Lower leg skin (tissue), 4 donors: ENCODE measurements around the gene STXBP6. TPM values are rescaled to one million over a fixed set of nuclear protein-coding genes. Genes with fewer than 3 reads are reported as not detected.

ENCODE experiments used
- DNase-seq, 2 donors: peaks; one replicate each; pipeline ENCODE4 v3.0.0-alpha.2; 2019; ENCODE audit warnings: low spot score in 2 of 2
- H3K4me3 ChIP-seq: fragments of 200-600 bp; sonication (generic); 2 replicates; pipeline ENCODE4 v1.5.1; 2017; ENCODE audit warnings: mild to moderate bottlenecking, low read depth; ENCODE audit not compliant: poor library complexity, severe bottlenecking
- POLR2A ChIP-seq, 2 donors: fragments of 450-650 bp; IDR thresholded peaks; one replicate each; pipeline ENCODE4 v1.6.1; 2016 to 2017; ENCODE audit warnings: antibody characterized with exemption in 2 of 2, mild to moderate bottlenecking in 1 of 2, moderate library complexity in 1 of 2
- WGBS, 2 donors: methylation state at CpG; one replicate each; pipeline ENCODE4 v1.1.5; 2018; 5-methylcytosine and 5-hydroxymethylcytosine counted together
- intact Hi-C: fragments of 100-400 bp; cut with DNase I; formaldehyde crosslinking; loops from one replicate; pipeline ENCODE4 v1.15.0; 2023; ENCODE audit warnings: low total_unique reads
- total RNA-seq, 4 donors: library from RNA; depleted of rRNA; stranded (reverse); fragments of >200 nt; gene quantifications; one replicate each; pipeline ENCODE4 v1.1.0, GENCODE V29; 2016
- TF ChIP-seq, protein P1 (sequence below), 3 donors: fragments of 450-650 bp; IDR thresholded peaks; one replicate each; pipeline ENCODE4 v1.5.1; 2016; ENCODE audit warnings: antibody characterized with exemption in 3 of 3, mild to moderate bottlenecking in 3 of 3, moderate library complexity in 2 of 3

STXBP6 gene
- total RNA-seq, 4 donors from 2014 or later, result 24.6 to 49.3 (median 36.9) TPM

DNA sequence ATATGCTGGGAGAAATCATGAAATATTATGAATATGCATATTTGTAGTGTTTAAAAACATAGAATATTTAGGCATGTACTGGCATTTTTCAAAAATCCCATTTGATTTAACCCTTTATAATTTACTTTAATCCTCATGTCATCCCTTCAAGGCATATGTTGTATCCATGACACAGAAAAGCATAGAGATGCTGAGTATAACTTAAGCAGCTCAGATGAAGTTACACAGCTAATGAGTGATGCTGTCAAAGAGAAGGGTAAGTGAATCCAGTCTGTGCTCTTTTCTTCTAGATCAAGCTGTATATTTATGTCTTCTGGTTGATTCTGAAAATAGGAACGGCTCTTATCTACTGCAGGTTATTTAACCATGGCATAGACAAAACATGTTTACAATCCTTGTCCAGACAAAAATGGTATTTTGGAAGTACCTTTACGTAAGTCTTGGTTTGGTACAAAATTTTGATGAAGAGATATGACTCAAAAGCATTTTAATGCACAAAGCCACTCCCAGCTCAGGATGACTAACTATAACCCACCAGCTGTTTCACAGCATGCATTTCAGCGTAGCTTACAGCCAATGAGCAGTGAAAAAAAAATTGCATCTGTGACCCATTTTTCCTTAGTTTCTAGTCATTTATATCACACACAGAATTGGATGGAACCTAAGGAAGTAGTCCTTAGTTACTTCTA is 201.7 kb downstream of the STXBP6 start:
- intact Hi-C loops, result no loop called here
- no peak for DNase-seq
- TF ChIP-seq POLR2A (IDR thresholded peaks at IDR 0.05), result no peak
- TF ChIP-seq, protein P1, sequence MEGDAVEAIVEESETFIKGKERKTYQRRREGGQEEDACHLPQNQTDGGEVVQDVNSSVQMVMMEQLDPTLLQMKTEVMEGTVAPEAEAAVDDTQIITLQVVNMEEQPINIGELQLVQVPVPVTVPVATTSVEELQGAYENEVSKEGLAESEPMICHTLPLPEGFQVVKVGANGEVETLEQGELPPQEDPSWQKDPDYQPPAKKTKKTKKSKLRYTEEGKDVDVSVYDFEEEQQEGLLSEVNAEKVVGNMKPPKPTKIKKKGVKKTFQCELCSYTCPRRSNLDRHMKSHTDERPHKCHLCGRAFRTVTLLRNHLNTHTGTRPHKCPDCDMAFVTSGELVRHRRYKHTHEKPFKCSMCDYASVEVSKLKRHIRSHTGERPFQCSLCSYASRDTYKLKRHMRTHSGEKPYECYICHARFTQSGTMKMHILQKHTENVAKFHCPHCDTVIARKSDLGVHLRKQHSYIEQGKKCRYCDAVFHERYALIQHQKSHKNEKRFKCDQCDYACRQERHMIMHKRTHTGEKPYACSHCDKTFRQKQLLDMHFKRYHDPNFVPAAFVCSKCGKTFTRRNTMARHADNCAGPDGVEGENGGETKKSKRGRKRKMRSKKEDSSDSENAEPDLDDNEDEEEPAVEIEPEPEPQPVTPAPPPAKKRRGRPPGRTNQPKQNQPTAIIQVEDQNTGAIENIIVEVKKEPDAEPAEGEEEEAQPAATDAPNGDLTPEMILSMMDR (IDR thresholded peaks at IDR 0.05), result no peak
- no peak overlapping the region for H3K4me3 ChIP-seq
- WGBS, 2 donors, result 49 to 50% methylated on average over 3 of the region's 3 CpGs

DNA sequence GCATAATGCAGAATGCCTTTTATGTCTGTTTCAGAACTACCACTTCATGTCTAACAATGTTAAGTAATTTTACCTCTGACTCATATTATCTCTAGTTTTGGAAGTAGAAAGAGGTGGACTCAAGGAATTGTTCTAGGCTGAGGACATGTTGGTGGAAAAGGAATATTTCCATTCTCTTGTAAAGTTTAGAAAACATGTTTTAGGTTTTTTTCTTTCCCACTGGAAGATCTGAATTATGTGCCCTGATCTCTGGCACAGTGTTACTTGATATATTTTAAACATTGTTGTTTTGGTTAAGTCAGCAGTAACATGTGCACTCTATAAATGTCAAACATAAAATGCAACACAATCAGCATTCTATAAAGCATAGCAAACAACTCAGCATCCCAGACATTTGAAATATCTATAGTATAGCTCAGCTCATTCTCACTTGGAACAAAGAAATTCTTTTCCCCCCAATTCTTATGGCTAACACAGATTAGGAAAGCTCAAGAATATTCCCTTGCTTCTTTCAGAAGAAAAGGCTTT is 202.3 kb downstream of the STXBP6 start:
- intact Hi-C loops, result no loop called here
- H3K4me3 ChIP-seq, result no peak overlapping the region
- TF ChIP-seq, protein P1 (IDR thresholded peaks at IDR 0.05), result no peak
- TF ChIP-seq POLR2A (IDR thresholded peaks at IDR 0.05), result no peak
- no peak for DNase-seq

DNA sequence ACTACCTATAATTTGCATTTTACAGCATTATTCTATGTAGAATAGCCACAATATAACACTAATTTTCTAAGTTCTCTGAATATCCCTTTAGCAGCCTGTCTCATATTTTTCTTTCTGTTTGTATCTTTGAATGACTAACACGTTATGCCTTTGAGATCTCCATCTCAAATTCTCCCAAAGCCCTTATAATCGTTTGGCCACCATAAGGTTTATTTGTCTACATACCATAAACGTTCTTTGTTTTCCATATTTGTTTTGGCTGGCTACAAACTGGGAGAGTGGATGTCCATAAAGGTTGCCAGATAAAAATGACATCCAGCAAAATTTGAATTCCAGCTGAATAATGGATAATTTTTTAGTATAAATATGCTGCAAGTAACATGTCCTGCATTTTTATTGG is 203.7 kb downstream of the STXBP6 start:
- intact Hi-C loops, result no loop called here
- no peak overlapping the region for H3K4me3 ChIP-seq
- TF ChIP-seq POLR2A (IDR thresholded peaks at IDR 0.05), result no peak
- TF ChIP-seq, protein P1 (IDR thresholded peaks at IDR 0.05), result no peak
- no peak for DNase-seq
- 64 to 66% methylated on average over 3 of the region's 3 CpGs for WGBS, 2 donors

DNA sequence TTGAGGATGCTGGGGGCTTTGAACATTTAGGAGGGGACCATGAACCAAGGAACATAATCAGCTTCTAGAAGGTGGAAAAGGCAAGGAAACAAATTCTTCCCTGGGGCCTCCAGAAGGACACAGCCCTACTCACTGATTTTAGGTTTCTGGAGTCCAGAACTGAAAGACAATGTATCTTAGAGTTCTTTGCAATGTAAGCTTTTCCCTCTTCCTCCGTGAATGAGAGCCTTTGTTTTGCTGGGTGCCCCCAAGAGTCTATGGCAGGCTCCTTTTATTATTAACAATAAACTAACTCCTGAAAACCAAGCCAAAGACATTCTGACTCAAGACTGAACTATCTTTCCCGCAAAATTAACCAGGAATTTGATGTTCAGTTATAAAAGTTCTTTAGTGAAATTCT is 204.1 kb downstream of the STXBP6 start:
- intact Hi-C loops, result no loop called here
- WGBS, 2 donors, result 81 to 87% methylated on average over 2 of the region's 2 CpGs
- DNase-seq, result no peak
- no peak overlapping the region for H3K4me3 ChIP-seq
- TF ChIP-seq POLR2A (IDR thresholded peaks at IDR 0.05), result no peak
- TF ChIP-seq, protein P1 (IDR thresholded peaks at IDR 0.05), result no peak

DNA sequence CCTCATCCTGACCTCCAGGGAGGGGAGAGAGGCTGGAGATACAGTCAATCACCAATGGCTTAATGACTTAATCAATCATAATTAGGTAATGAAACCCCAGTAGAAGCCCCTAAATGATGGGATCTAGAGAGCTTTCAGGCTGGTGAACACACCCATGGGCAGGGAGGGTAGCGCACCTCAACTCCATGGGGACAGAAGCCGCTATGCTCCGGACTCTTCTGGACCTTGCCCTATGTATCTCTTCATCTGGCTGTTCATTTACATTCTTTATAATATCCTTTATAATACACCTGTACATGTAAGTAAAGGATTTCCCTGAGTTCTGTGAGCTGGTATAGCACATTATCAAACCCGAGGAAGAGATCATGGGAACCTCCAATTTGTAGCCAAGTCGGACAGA is 205.9 kb downstream of the STXBP6 start:
- intact Hi-C loops, result no loop called here
- DNase-seq, result no peak
- no peak overlapping the region for H3K4me3 ChIP-seq
- 98 to 99% methylated on average over 5 of the region's 5 CpGs for WGBS, 2 donors
- TF ChIP-seq POLR2A (IDR thresholded peaks at IDR 0.05), result no peak
- TF ChIP-seq, protein P1 (IDR thresholded peaks at IDR 0.05), result no peak

DNA sequence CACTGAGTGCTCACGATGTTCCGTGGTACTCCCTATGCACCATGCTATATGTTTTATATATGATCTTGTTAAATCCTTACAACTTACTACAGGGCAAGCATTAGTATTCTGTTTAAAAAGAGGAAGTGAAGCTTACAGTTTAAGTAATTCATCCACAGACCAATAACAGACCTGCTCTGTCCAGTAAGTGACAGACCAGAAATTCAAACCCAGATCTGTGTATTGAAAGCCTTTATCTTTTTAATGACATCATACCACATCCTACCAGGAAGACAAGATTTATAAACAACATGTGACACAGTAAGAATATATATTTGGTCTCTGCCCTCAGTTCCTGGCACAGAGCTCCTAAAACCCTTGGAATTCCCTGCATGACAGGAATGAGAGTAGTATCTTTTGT is 206.5 kb downstream of the STXBP6 start:
- WGBS, 2 donors, result 78 to 85% methylated on average over 2 of the region's 2 CpGs
- no peak for DNase-seq
- TF ChIP-seq POLR2A (IDR thresholded peaks at IDR 0.05), result no peak
- TF ChIP-seq, protein P1 (IDR thresholded peaks at IDR 0.05), result no peak
- intact Hi-C loops, result no loop called here
- H3K4me3 ChIP-seq, result no peak overlapping the region
